NCI-H1105 (cell line): Measurements from ENCODE around the gene GNB1.

Experiments used
- DNase-seq: peaks from one replicate; lab custom pipeline; 2025; lab: John Stamatoyannopoulos, UW

GNB1 gene

DNA sequence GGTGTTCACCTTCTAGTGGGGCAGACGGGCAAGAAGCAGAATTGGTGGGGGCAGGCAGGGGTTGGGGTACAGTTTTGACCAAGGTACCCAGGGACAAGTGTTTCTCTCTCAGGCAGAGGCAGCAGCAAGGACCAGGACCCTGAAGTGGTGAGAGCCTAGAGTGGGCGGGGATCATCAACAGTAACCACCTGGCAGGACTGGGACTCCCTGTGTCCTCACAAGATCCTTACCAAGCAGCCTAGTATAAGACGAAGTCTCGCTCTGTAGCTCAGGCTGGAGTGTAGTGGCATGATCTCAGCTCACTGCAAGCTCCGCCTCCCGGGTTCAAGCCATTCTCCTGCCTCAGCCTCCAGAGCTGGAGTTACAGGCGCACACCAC is 109.4 kb downstream of the GNB1 start:
- DNase-seq: no peak

DNA sequence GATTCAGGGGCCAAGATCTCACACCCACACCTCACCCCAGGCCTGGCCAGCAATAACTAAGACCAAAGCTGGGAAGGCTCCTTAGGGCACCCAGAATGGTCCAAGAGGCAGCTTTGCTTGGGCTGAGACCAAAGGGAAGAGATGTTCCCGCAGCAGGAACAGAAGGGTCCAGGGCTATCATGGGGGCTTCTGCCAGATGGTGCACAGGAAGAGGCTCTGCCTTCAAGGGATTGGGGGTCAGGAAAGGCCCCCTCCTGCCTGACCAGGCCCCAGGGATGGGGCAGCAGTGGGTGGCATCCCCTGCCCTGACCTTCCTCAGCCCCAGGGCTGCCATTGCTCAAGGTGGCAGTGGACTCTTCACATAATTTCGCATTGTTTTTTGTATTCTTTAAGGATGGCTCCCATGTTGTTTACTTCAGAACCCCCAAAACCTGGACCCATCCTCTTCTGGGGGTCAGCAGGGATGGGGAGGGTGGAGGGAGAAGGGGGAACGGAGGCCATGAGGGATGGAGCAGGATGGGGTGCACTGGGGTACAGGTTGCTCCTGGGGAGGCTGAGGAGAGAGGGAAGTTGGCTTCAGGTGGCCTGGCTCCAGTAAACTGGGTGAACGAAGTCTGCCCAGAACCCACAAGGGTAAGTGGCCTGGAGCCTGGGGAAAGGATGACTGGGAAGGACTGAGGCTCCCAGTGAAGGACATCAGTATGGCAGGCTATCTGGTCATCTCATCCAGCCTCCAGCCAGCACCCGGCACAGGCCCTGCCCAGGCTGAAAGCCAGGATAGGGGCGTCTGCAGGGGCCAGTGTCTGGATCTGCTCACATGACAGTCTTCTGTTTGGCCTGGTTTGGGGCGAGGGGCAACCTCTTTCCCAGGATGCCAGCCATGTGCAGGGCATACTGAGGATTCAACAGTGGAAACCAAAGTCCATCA is 110.0 kb downstream of the GNB1 start:
- no peak for DNase-seq

GRCh38 chr1:1779691-1780597 is 110.9 kb downstream of the GNB1 start:
- no peak for DNase-seq

DNA sequence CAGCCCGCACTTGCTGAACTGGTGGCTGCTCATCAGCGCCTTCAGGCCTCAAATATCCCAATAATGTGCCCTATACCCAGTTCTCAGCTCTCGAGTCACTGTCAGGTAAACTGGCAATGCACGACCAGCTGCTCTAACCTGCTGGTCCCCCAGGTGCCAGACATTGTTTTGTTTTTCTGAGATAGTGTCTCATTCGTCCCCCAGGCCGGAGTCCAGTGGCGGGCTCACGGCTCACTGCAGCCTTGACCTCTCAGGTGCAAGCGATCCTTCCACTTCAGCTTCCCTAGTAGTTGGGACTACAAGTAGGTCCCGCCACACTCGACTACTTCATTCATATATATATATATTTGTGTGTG is 111.6 kb downstream of the GNB1 start:
- DNase-seq: no peak

DNA sequence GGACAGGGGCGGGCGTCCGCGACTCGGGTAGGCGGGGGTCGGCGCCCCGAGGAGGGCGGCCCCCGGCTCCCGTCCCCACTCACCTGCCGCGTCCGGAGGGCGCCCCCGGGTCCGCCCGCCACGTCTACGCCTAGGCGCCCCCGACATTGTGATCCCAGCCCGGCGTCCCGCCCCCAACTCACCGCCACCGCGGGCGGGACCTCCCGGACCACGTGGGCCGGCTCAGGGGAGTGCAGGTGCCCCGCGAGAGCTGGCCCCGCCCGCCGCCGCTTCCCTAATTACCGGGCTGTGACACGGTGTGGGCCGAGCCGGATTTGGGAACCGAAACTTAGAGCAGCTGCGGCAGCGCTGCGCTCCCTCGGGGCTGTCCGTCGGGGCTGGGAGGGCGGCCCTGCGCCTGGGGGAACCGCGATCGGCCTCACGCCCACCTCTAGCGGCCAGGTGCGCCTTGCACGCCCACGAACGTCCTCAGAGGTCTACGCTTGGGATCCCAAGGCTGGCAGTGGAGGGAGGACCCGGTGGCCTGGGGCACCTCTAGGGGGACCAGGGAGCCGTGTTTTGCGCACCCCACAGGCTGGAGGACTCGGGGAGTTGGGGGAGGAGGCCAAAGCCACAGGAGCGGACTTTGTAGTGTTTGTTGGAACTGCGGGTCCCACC is 112.1 kb downstream of the GNB1 start:
- DNase-seq: peak; percentile 52

DNA sequence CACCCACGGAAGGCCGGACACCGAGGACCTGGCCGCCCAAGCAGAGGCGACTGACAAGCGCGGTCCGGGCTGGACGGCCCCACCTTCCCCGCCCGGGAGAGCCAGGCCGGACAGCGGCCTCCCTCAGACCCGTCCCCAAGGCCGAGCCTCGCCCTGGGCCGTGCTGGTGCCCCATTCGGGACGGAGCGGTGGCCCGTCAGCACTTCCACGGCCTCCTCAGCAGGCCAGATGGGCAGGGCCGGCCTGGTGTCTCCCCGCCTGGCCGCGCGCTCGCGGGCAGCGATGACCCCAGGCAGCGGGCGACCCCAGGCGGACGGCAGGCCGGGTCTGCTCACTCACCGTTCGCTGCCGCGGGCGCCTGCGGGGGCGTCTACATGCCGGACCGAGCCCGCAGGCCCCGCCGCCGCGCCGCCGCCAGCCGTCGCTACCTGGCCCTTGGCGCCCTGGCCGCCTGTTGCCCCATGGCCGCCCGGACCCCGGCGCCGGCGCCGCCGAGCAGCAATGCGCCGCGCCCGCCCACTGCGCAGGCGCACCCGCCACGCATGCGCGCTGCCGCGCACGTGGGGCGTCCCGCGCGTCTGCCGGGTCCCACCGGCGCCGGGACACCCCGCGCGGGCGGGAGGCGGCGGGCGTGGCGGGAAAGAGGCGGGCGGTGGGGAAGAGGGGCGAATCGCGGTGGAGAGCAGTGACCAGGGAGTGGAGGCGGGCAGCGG is 112.8 kb downstream of the GNB1 start, which contains the start of gene NADK:
NADK (minus strand) TSS at position 521 of the 713 bp plus-strand sequence. CDS start 13,064 bp downstream, outside the sequence.
- DNase-seq: peak; percentile 49

DNA sequence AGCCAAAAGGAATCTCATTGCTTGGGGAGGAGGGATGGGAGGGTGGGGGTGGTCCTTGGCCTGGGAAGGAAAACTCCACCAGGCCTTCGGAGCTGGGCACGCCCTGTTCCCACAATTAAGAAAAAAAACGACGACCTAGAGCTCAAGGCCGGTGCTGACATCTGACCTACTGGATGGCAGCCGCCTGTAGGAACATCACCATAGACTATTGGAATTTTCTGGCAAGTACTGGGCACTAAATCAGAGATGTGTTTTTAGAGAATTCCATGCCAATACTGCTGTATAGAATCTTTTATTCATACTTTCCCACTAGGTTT is 113.3 kb downstream of the GNB1 start:
- no peak for DNase-seq

DNA sequence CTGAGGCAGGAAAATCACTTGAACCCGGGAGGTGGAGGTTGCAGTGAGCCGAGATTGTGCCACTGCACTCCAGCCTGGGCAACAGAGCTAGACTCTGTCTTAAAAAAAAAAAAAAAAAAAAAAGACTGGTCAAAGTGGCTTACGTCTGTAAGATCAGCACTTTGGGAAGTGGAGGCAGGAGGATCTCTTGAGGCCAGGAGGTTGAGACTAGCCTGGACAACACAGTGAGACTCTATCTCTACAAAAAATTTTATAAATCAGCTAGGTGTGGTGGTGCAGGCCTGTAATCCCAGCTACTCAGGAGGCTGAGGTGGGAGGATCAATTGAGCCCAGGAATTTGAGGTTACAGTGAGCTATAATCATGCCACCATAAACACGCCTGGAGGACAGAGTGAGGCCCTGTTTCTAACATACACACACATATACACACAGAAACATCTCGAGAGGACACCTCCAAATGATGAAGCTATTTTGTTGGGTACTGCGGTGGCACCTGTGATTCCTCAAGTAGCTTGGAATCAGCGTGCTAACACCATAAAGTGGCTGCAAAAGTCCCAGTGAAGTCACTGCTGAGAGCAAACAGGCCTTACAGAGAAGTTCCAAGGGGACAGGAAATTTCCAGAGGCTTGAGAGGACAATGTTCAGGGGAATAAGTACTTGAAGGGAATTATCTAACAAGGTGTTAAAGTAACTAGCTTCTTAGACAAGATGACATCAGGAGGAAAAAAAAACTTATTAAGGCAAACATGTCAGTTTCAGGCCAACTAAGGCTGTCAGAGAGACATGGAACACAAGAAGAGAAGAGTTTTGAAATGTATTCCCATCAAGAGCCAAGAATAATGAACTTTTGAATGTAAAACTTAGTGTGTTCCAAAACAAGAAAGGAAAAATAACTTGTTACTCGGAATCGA is 114.0 kb downstream of the GNB1 start:
- no peak for DNase-seq

GRCh38 chr1:1775327-1776226 is 115.3 kb downstream of the GNB1 start:
- no peak for DNase-seq

- no peak for DNase-seq
Observed at GRCh38 chr1:1773874-1774273, 117.0 kb downstream of the GNB1 start.

- no peak for DNase-seq
Observed at GRCh38 chr1:1771096-1771495, 119.8 kb downstream of the GNB1 start.

DNA sequence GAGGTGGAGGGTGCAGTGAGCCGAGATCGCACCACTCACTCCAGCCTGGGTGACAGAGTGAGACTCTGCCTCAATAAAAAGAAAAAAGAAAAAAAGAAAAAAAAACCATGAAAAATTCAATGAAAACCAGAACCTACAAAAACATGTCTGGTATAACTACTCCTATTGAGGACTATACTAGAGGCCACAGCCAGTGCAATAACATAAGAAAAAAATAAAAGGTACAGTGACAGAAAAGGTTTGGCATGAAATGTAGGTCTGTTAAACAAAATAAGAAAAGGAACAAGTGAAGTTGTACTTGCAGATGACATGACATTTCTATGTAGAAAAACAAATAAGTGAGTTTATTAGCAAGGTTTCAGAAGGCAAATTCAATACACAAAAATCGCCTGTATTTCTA is 120.8 kb downstream of the GNB1 start:
- DNase-seq: no peak

DNA sequence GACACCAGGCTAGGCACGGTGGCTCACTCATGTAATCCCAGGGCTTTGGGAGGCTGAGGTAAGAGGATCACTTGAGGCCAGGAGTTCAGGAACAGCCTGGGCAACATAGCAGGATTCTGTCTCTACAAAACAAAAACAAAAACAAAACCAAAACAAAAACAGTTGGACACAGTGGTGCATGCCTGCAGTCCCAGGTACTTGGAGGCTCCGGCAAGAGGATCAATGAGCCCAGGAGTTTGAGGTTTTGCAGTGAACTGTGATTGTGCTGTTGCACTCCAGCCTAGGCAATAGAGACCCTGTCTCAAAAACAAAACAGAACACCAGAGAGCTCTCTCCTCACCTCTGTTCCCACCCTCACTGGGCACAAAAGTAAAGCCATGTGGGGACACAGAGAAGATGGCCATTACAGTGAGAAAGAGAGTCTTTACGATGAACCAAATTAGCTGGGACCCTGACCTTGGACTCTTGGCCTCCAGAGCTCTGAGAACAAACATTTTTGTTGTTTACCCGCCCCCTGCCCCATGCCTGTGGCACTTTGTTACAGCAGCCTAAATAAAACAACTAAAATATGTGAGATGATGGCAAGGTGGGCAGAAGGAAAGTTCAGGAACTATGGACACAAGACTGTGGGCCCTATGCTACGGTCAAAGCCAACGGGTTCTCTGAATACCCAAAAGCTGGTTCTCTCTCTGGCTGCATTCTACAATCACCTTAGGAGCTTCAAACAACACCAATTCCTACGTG is 122.5 kb downstream of the GNB1 start:
- no peak for DNase-seq

- DNase-seq: no peak
Observed at GRCh38 chr1:1764876-1765470, 125.9 kb downstream of the GNB1 start.

GRCh38 chr1:1763657-1764621 is 126.9 kb downstream of the GNB1 start:
- DNase-seq: no peak

- DNase-seq: no peak
Observed at GRCh38 chr1:1761504-1762376, 129.1 kb downstream of the GNB1 start.
